GM08714 (cell line): ENCODE results near the gene OTUD7B.
A peak's percentile ranks its signal among the peaks of the same experiment; 100 is the strongest.

Experiments
- H3K4me3 ChIP-seq: fragments of 200-500 bp; sonication (Bioruptor generic); 2 replicates; pipeline ENCODE4 v1.5.1; 2014; ENCODE audit warnings: mild to moderate bottlenecking, low read length, inconsistent platforms
- ZNF274 ChIP-seq: IDR thresholded peaks from 2 replicates; pipeline ENCODE4 v1.6.1; 2012; ENCODE audit warnings: mild to moderate bottlenecking, low read depth, low read length

OTUD7B gene

DNA sequence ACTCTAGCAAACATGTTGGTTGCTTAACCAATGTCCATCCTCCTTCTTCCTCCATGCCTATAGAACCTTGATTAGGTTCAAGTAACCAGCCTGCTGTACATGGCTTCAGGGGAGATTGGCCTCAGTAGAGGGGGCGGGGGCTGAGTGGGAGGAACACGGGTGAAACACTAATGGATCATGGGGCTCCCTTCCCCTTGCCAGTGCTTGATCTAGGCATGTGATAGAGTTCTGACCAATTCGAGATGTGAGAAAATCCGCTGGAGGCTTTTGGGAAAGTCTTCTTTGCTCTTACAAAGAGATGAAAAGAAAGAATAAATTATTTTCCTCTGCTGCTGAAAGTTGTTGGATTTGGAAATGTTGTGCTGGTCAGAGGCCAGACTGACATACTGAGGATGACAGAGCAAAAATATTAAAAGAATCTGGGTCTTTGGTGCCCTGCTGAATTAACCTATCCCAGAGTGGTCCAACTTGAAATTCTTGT lies 5.2 kb upstream of the OTUD7B start:
- H3K4me3 ChIP-seq = no peak overlapping the region
- TF ChIP-seq ZNF274 = no peak

DNA sequence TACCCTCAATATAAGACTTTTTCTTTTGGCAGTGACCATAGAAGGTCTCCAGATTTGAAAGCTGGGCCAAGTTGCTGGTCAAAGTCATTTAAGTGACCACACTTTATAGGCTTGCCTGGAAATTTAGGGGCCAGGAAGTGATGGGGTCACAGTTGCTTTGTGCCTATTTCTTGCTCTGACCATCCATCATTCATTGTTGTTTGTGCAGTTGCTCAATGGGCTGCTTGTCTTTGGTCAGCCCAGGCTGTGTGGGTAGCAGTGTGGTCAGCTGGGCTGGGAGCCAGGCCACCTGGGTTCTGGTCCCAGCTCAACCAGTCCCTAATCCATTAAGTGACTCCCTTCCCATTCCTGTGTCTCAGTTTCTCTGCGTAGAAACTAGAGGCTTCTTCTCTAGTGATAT lies 2.1 kb upstream of the OTUD7B start:
- no peak for TF ChIP-seq ZNF274
- H3K4me3 ChIP-seq = no peak overlapping the region

DNA sequence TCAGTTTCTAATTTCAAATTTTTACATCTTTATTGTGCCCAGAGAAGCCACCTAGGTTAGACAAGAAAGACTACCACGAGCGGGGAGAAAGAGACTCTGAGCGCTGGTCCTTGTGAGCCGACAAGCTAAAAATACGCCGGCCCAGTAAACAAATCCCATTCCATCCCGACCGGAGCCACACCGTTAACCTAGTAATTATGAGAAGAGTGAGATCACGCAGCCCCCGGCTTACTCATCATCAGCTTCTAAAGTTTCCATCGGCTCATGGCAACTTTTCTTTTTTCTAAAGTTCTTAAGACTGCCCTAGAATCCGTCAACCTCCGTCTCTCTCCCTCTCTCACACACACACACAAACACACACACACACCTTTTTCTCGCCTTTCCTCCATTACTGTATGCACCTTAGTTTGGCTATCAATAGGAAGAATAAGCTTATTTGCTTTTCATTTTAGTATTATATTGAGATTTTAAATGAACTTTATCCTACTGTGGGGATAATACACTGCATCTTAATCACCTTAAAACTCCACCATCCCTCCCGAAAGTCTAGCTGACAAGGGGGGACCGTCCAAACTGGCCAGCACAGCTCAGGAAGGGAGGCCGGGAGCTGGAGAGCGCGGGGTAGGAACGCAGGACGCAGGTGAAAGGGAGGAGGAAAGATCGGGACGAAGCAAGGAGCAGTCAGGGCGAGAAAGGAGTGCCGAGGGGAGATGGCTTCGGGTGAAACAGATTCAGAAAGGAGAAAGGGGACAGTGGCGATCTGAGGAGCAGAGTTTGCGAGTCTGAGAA lies 728 bp downstream of the OTUD7B start:
- no peak for TF ChIP-seq ZNF274
- peak overlapping the region; percentile 87 for H3K4me3 ChIP-seq

DNA sequence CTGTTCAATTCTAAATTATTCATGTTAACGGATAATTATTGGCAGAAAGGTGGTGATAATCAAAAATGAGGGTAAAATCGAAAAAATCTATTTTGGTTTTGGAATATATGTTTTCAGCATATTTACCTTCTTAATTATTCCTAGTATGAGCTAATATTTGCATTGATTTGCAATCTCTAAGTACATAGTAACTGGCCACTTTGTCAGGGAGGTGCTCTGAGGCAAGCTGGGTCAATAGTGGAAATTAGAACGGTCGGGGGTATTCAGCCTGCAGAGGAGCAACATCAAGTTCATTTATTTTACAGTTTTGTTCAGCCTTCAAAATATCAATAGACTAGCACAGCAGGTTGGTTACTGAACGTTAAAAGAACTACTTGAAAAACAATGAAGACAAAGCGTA lies 1.8 kb downstream of the OTUD7B start:
- TF ChIP-seq ZNF274 = no peak
- peak overlapping the region; percentile 87 for H3K4me3 ChIP-seq

DNA sequence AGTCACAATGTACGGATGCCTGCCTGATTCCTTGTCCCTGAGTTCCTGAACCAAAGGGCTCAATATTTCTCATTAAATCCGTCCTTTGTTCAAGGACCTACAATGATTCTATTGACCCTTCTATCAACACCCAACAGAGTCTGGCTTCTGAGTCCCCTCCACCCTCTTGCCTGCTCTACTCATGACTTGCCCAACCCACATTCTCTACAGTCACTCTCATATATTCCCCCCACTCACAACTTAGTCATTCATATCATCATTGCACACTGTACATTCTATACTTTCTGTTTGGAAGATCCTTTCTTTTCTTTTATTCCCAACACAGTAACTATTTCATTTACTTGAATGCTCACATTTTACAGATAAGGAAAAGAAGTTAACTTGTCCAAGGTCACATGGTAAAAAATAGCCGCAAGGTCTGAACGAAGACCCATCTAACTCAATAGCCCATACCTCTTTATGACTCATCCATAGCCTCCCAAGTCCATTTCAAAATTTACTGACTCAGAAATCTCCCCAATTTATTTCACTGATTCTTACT lies 3.6 kb downstream of the OTUD7B start:
- H3K4me3 ChIP-seq = no peak overlapping the region

DNA sequence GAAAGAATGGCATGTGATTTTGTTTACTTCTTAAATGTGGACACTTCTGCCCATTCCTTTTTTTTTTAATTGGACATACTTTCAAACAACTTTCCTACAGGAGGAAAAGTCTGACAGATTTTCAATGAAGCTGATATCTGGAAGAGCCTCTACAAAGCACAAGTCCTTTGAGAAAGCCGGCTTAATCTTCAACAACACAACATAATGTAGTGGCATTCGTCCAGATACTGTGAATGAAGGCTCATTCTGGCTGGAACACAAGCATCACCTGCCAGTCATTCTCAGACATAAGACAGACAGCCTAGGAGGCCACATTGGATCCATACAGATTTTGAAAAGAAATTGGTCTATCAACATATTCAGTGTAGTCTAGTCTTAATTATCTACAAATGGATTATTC lies 4.9 kb downstream of the OTUD7B start:
- TF ChIP-seq ZNF274 = no peak
- H3K4me3 ChIP-seq = no peak overlapping the region

More for the DNA sequence above, 3.6 kb downstream of the OTUD7B start:
- no peak for TF ChIP-seq ZNF274

DNA sequence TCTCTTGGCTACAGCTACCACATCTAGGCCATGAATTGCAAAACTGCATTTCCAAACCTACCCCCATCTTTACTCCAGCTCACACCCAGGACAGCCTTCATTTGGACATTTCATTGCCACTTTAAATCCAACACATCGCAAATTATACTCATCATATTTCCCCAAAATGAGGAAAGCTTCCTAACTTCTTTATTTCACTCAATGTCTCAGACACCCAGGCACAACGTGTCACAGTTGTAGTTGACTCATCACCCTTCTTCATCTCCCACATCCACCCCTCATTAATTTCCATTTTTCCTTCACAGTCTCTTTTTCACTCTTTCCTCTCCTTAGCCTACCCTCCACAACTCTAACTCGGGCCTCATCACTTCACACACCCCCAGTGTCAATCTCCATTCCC lies 6.7 kb downstream of the OTUD7B start:
- TF ChIP-seq ZNF274 = no peak
- H3K4me3 ChIP-seq = no peak overlapping the region

DNA sequence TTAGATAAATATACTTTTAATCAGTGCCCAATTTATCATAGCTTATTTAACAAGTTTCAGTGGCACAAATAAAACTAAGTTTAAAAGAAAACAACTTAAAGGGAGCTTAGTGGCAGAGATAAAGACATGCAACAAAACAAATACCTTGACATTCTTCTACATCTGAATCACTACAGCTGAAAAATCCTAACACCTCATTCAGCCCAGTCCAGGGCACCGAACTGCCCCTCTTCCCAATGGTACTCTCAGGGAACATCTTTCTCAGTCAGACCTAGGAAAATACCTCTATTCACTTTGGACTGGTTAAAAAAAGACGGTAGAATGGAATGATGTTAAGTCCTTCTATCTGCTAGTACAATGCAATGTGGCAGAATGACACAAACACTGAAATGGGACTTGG lies 8.3 kb downstream of the OTUD7B start:
- TF ChIP-seq ZNF274 = no peak
- H3K4me3 ChIP-seq = no peak overlapping the region

DNA sequence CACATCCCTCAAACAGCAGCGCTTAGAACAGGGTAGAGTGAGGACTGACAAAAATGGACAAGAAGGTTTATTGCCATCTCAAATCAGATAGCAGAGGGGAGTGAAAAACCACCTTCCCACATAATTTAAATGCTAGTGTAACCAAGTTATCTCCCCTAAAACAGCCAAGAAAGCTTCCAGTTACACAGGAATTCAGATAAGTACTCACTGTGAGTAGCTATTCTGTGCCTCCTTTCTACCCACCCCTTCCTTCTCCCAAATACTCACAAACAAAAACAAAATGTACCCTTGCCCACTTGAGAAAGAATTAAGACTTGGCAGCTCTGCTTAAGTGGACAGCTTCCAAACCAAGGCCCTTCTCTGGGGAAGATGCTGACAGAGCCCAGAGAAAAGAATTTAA lies 9.1 kb downstream of the OTUD7B start:
- TF ChIP-seq ZNF274 = no peak
- H3K4me3 ChIP-seq = no peak overlapping the region

DNA sequence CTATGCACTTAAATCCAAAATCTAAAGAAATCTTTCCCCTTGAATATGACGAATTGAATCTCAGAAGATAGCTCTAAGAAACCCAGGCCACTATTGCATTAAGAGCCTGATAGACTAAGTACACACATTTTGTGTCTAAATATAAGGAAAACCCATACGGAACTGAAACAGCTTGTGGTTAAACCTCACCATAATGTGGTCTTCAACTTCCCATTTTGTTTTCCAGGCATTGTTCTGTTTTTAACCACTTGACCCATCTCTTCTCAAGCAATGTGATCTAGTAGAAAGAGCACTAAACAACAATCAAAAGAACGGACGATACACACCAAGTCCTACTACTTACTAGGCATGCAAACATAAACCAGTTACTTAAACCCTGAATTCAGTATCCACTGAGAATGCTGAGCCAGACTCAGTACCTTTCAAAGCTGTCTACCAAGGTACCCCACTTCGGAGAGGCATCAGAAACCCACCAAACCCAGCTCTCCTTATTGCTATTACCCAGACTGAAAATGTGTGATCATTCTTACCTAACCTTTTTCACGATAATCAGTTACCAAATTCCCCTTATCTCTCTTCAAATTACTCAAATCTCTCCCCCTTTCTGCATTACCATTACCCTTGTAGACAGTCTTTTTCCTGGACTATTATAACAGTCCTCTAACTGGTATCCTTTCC lies 12.8 kb downstream of the OTUD7B start:
- no peak for TF ChIP-seq ZNF274
- H3K4me3 ChIP-seq = peak overlapping the region; percentile 62

DNA sequence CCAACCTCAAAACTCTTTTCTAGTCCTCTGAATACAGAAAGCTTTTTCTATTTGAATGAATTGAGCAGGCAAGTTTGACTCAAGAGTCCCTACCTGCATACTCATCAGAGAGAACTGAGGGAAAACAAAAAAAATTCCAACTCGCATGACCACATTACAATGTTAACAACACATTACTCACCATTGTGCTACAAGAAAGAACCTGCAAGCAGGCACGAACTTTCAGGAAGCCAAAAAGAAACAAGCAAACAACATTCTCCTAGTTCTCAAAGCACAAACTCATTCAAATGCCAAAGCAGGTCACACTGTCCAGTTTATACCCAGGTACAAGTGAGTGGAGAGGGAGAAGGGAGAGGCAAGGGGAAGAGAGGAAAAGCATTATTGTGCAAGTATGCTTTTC lies 14.6 kb downstream of the OTUD7B start:
- TF ChIP-seq ZNF274 = no peak
- H3K4me3 ChIP-seq = no peak overlapping the region

DNA sequence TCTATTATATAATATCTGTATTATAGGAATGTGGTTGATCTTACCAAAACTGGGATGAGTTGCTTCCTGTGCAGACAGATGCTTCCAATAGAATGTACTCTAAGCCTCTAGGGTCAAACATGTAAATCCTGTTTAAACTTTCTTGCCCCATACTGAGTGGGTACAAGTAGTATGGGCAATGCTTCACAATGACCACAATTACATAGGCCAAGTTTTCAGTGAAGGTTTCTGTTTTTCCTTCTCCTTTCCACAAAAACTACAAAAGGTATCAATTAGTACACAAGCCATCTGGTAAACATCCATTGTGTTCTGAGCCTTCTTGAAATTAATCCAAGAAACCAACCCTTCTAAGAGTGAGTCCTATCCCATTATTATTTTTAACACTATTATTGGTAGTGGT lies 16.8 kb downstream of the OTUD7B start:
- no peak overlapping the region for H3K4me3 ChIP-seq

DNA sequence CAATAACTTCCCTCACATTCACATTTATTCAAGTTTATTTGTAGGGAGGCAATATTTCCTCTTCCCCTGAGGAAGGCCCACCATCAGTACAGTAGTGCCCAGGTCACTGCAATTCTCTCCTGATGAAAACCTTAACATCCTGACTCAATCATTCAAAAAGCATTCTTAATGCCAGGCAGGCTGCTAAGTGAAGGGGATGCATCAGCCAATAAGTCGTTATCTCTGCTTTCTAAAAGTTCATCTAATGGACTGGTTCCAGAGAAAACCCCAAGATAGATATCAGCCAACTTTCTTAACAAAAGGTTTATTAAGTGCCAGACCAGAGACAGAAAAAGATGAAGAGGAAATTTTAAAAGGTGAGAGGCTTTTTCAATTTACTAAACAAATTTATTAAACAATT lies 17.3 kb downstream of the OTUD7B start:
- no peak overlapping the region for H3K4me3 ChIP-seq
- TF ChIP-seq ZNF274 = no peak

More for the DNA sequence above, 16.8 kb downstream of the OTUD7B start:
- no peak for TF ChIP-seq ZNF274

DNA sequence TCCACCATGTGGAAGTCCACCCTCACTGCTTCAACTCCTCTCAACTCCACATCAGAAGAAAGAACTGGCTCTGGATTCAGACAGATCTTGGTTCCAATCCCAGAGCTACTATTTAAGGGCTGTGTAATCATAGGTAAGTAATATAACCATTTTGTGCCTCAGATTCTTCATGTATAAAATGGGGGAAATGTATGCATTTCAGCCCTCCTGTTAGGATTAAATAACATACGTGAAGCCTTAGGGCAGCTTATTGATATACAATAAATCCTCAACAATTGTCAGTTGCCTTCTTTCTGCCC lies 23.3 kb downstream of the OTUD7B start:
- no peak overlapping the region for H3K4me3 ChIP-seq
- no peak for TF ChIP-seq ZNF274

DNA sequence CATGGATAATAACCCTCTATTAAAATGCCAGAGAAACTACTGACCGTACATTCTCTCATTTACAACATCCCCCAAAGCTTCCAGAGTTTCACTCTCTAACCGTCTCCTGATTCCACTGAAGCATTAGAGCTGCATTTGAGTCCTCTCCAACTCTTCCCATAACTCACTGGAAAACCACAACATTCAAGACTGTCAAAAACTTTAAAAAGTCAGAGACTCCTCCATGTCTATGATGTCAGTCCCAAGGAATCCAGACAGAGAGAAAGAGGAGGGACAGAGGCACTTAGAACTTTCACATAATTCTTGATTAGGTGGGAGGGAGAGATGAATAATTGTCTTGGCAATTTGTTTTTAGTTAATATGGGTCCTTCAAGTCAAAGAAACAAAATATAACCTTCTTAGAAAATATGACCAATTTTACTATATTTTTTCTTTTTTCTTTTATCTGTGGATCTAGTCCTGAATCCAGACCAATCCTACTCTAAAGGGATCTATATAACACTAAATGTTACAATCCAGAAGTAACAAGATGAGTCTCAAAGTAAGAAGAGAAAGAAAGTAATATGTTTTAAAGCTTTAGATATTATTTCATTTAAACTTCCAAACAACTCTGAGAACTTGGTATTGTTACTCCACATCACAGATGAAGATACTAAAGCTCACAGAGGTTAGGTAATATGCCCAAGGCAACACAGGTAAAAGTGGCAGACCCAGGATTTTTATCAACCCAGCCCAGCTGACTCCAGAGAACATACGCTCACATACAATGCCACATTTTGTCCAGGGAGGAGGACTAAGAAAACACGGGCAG lies 23.8 kb downstream of the OTUD7B start:
- H3K4me3 ChIP-seq = no peak overlapping the region; the same call in 1 of the 2 replicates
- TF ChIP-seq ZNF274 = no peak
